Liver (tissue), 3 donors: ENCODE measurements around the gene CCL18.

Experiments
- CTCF ChIP-seq: fragments of 150-350 bp; IDR thresholded peaks from 2 replicates; pipeline ENCODE4 v1.5.1; 2017; ENCODE audit warnings: improper control_type of control experiment, low read depth, low read length; ENCODE audit not compliant: missing input control
- GABPA ChIP-seq, 2 donors: IDR thresholded peaks in 1 of 2; conservative IDR thresholded peaks in 1 of 2; 2 replicates each; pipeline ENCODE4 v1.6.1; 2016; ENCODE audit warnings: antibody characterized with exemption in 2 of 2, mild to moderate bottlenecking in 1 of 2, moderate library complexity in 1 of 2
- JUND ChIP-seq, 2 donors: IDR thresholded peaks; 2 replicates each; pipeline ENCODE4 v1.6.1; 2016; ENCODE audit warnings: antibody characterized with exemption in 2 of 2
- REST ChIP-seq: IDR thresholded peaks from 2 replicates; pipeline ENCODE4 v1.6.1; 2016; ENCODE audit warnings: antibody characterized with exemption, mild to moderate bottlenecking
- SP1 ChIP-seq: IDR thresholded peaks from 2 replicates; pipeline ENCODE4 v1.6.1; 2018; ENCODE audit warnings: antibody characterized with exemption, mild to moderate bottlenecking
- TAF1 ChIP-seq: conservative IDR thresholded peaks from 2 replicates; pipeline ENCODE4 v1.6.1; 2016; ENCODE audit warnings: antibody characterized with exemption, mild to moderate bottlenecking
- YY1 ChIP-seq: IDR thresholded peaks from 2 replicates; pipeline ENCODE4 v1.6.1; 2016; ENCODE audit warnings: antibody characterized with exemption, mild to moderate bottlenecking
- TF ChIP-seq, protein P1 (sequence below): IDR thresholded peaks from 2 replicates; pipeline ENCODE4 v1.6.1; 2016; ENCODE audit warnings: antibody characterized with exemption
- donor health status: healthy.
- donor health status: healthy.

DNA sequence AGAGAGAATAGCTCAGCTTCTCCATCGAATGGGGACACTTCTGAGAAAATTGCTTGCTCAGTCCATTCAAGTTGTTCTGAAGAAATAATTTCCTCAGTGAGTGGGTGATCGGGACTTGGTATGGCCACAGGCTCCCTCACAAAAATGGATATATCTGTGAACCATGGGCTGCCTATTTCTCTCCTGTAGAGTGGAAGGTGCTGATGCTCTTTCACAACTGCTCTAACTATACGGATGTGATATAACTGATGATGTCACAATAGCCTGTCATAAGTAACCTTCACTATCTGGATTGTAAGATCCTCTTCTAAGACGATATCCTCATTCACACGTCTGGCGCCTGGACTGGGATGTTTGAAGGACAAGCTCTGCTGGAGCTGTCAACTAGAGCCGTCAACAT is 4.7 kb upstream of the CCL18 start:
- TF ChIP-seq CTCF (no peak), GABPA (IDR thresholded peaks at IDR 0.05 in 1 of 2, conservative IDR thresholded peaks at IDR 0.05 in 1 of 2) (no peak), TAF1 (no peak), REST (no peak), JUND (IDR thresholded peaks at IDR 0.05) (no peak), SP1 (no peak), YY1 (no peak)
- TF ChIP-seq, protein P1, sequence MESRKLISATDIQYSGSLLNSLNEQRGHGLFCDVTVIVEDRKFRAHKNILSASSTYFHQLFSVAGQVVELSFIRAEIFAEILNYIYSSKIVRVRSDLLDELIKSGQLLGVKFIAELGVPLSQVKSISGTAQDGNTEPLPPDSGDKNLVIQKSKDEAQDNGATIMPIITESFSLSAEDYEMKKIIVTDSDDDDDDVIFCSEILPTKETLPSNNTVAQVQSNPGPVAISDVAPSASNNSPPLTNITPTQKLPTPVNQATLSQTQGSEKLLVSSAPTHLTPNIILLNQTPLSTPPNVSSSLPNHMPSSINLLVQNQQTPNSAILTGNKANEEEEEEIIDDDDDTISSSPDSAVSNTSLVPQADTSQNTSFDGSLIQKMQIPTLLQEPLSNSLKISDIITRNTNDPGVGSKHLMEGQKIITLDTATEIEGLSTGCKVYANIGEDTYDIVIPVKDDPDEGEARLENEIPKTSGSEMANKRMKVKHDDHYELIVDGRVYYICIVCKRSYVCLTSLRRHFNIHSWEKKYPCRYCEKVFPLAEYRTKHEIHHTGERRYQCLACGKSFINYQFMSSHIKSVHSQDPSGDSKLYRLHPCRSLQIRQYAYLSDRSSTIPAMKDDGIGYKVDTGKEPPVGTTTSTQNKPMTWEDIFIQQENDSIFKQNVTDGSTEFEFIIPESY: no peak
